K562 (cell line): Measurements from ENCODE around the gene DDHD1. TPM values are rescaled to one million over a fixed set of nuclear protein-coding genes. Genes with fewer than 3 reads are reported as not detected.

Experiments used
- KDM5B ChIP-seq: fragments of 200-600 bp; sonication (generic); IDR thresholded peaks from 2 replicates; pipeline ENCODE4 v1.6.1; 2012; ENCODE audit warnings: low read depth, mild to moderate bottlenecking, moderate library complexity, low read length, control low read depth, inconsistent platforms; ENCODE audit not compliant: insufficient replicate concordance
- LEF1 ChIP-seq: fragments of 450-650 bp; IDR thresholded peaks from 2 replicates; pipeline ENCODE4 v1.6.1; 2016; ENCODE audit warnings: mild to moderate bottlenecking
- MTA1 ChIP-seq: fragments of 450-650 bp; IDR thresholded peaks from 2 replicates; pipeline ENCODE4 v1.6.1; 2017; ENCODE audit warnings: borderline replicate concordance
- NBN ChIP-seq: fragments of 450-650 bp; IDR thresholded peaks from 2 replicates; pipeline ENCODE4 v1.6.1; 2016; ENCODE audit warnings: low read depth, mild to moderate bottlenecking
- NFXL1 ChIP-seq: fragments of 450-650 bp; formaldehyde crosslinking; IDR thresholded peaks from 2 replicates; pipeline ENCODE4 v1.4.0; 2021; ENCODE audit warnings: mild to moderate bottlenecking
- POLR2G ChIP-seq: fragments of 200-400 bp; formaldehyde crosslinking; IDR thresholded peaks from 2 replicates; pipeline ENCODE4 v1.6.1; 2017; ENCODE audit warnings: low read depth, mild to moderate bottlenecking, antibody characterized with exemption, low read length, moderate library complexity
- PPARD ChIP-seq: fragments of 250-450 bp; sonication (Bioruptor Pico); IDR thresholded peaks from 2 replicates; pipeline ENCODE4 v1.8.0; 2022; ENCODE audit warnings: inconsistent platforms, mild to moderate bottlenecking, moderate library complexity
- RBM22 ChIP-seq: fragments of 200-400 bp; formaldehyde crosslinking; IDR thresholded peaks from 2 replicates; pipeline ENCODE4 v1.6.1; 2018; ENCODE audit warnings: low read length, low read depth; ENCODE audit not compliant: poor library complexity, severe bottlenecking
- TCF7 ChIP-seq: sonication (generic); IDR thresholded peaks from 2 replicates; pipeline ENCODE4 v1.6.1; 2016; ENCODE audit warnings: antibody characterized with exemption, borderline replicate concordance
- TEAD1 ChIP-seq, 2 experiments: fragments of 450-650 bp in 1 of 2; sonication (generic) in 1 of 2; formaldehyde crosslinking; IDR thresholded peaks; 2 replicates each; pipeline versions ENCODE4 v1.4.0 to v1.8.0; 2020 to 2022; ENCODE audit warnings: mild to moderate bottlenecking in 2 of 2, missing genetic modification reagents in 1 of 2
- ZHX1 ChIP-seq: fragments of 150-350 bp; conservative IDR thresholded peaks from 2 replicates; pipeline ENCODE4 v1.6.1; 2014; ENCODE audit warnings: low read length
- ZNF124 ChIP-seq: sonication (generic); formaldehyde crosslinking; IDR thresholded peaks from 2 replicates; pipeline ENCODE4 v1.8.1; 2022; ENCODE audit warnings: missing genetic modification reagents
- ZNF133 ChIP-seq: fragments of 250-450 bp; sonication (Bioruptor Pico); IDR thresholded peaks from 2 replicates; pipeline ENCODE4 v1.4.0; 2020; ENCODE audit warnings: mild to moderate bottlenecking
- ZNF398 ChIP-seq: fragments of 250-450 bp; sonication (Bioruptor Pico); IDR thresholded peaks from 2 replicates; pipeline ENCODE4 v1.8.0; 2021; ENCODE audit warnings: moderate library complexity, mild to moderate bottlenecking, inconsistent platforms
- ZNF668 ChIP-seq: fragments of 250-450 bp; sonication (Bioruptor Pico); IDR thresholded peaks from 2 replicates; pipeline ENCODE4 v1.8.0; 2022; ENCODE audit warnings: mild to moderate bottlenecking, inconsistent platforms
- polyA plus RNA-seq, 8 experiments: library from polyadenylated mRNA; depleted of rRNA in 4 of 8; stranded (reverse) in 5 of 8; unstranded in 3 of 8; fragments of >200 nt; fragmentation: Nextera tagmentation in 2 of 8; fragmentation: Illumina TruSeq in 1 of 8; extraction: Ambion mirVana in 2 of 8; extraction: Trizol in 1 of 8; gene quantifications; 2 replicates each; pipeline versions ENCODE4 v1.2.1 to v1.2.3, GENCODE V29; 2011 to 2014; ENCODE audit warnings: inconsistent platforms in 1 of 8, missing spikeins in 1 of 8
- total RNA-seq, 7 experiments: library from RNA; depleted of rRNA in 6 of 7; stranded (reverse); fragments of >200 nt in 6 of 7; fragmentation: Illumina TruSeq in 2 of 7; extraction: Trizol in 2 of 7; gene quantifications; 2 replicates each; pipeline versions ENCODE4 v1.2.1 to v1.2.3, GENCODE V29; 2011 to 2021; ENCODE audit warnings: low replicate concordance in 1 of 7
- TF ChIP-seq, protein P1 (sequence below): fragments of 250-450 bp; sonication (Bioruptor Pico); IDR thresholded peaks from 2 replicates; pipeline ENCODE4 v1.5.1; 2021; ENCODE audit warnings: mild to moderate bottlenecking
- TF ChIP-seq, protein P2 (sequence below): IDR thresholded peaks from 2 replicates; pipeline ENCODE4 v1.6.1; 2012; ENCODE audit warnings: low read depth, low read length, improper control_type of control experiment, borderline replicate concordance
- TF ChIP-seq, protein P3 (sequence below): sonication (generic); formaldehyde crosslinking; IDR thresholded peaks from 2 replicates; pipeline ENCODE4 v1.8.1; 2022; ENCODE audit warnings: missing genetic modification reagents

The DDHD1 gene
- total and polyA plus RNA-seq, 9 of the 15 experiments (the other 6 are each of a cell fraction or from before 2014, with no cell fraction given): 1.2 to 12.3 (median 5.0) TPM

DNA sequence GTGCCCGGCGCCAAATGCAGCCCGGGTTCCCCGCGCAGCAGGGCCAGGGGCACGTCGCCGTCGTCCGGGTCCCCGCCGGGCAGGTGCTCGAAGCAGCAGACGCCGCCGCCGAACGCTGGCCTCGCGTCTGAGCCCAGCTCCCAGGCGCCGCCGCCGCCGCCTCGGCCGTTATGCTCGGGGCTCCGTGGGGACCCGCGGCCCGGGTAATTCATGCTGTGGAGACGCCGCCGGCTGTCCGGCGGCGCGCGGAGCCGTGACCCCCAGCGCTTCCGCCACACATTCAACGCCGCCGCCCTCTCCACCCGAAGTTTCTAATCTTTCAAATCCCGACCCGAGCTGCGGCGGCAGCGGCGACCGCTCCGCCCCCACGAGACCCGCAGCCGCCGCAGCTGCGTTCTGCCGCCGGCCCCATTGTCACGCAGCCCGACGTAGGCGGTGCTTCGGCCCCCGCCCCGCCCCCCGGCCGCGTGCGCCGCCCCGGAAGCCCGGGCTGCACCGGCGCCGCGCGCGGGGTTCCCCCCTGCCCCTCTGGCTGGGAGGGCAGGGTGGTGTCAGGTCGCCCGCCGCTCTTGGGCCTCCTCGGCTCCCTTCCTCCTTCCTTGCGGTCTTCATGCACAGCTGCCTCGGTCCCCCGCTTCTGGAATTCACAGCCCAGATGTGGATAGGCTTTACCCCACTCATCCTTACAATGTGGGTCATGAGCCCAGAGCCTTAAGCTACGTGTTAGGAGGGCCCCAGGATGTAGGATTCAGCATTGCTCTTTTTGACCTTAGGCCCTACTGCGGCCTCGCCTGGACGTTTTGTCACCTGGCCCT, at the start of gene DDHD1 (continued):
- TF ChIP-seq ZHX1: no peak
- TF ChIP-seq, protein P1, sequence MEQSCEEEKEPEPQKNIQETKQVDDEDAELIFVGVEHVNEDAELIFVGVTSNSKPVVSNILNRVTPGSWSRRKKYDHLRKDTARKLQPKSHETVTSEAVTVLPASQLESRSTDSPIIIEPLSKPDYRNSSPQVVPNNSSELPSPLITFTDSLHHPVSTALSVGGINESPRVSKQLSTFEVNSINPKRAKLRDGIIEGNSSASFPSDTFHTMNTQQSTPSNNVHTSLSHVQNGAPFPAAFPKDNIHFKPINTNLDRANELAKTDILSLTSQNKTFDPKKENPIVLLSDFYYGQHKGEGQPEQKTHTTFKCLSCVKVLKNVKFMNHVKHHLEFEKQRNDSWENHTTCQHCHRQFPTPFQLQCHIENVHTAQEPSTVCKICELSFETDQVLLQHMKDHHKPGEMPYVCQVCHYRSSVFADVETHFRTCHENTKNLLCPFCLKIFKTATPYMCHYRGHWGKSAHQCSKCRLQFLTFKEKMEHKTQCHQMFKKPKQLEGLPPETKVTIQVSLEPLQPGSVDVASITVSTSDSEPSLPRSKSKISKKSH: no peak
- TF ChIP-seq ZNF124 (CRISPR knock-in tag): no peak
- TF ChIP-seq MTA1: no peak
- no peak for TF ChIP-seq PPARD (CRISPR knock-in tag)
- TF ChIP-seq KDM5B: peak; percentile 71
- no peak for TF ChIP-seq NFXL1 (CRISPR knock-in tag)
- TF ChIP-seq TCF7: no peak
- TF ChIP-seq, protein P2, sequence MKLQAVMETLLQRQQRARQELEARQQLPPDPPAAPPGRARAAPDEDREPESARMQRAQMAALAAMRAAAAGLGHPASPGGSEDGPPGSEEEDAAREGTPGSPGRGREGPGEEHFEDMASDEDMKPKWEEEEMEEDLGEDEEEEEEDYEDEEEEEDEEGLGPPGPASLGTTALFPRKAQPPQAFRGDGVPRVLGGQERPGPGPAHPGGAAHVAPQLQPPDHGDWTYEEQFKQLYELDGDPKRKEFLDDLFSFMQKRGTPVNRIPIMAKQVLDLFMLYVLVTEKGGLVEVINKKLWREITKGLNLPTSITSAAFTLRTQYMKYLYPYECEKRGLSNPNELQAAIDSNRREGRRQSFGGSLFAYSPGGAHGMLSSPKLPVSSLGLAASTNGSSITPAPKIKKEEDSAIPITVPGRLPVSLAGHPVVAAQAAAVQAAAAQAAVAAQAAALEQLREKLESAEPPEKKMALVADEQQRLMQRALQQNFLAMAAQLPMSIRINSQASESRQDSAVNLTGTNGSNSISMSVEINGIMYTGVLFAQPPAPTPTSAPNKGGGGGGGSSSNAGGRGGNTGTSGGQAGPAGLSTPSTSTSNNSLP: no peak
- TF ChIP-seq TEAD1 (CRISPR knock-in tag; IDR thresholded peaks at IDR 0.05): no peak
- TF ChIP-seq NBN: no peak
- no peak for TF ChIP-seq ZNF398 (CRISPR knock-in tag)
- no peak for TF ChIP-seq LEF1
- no peak for TF ChIP-seq ZNF133
- TF ChIP-seq, protein P3, sequence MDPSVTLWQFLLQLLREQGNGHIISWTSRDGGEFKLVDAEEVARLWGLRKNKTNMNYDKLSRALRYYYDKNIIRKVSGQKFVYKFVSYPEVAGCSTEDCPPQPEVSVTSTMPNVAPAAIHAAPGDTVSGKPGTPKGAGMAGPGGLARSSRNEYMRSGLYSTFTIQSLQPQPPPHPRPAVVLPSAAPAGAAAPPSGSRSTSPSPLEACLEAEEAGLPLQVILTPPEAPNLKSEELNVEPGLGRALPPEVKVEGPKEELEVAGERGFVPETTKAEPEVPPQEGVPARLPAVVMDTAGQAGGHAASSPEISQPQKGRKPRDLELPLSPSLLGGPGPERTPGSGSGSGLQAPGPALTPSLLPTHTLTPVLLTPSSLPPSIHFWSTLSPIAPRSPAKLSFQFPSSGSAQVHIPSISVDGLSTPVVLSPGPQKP: no peak
- TF ChIP-seq POLR2G: peak; percentile 82
- no peak for TF ChIP-seq RBM22
- TF ChIP-seq ZNF668 (CRISPR knock-in tag): no peak
